ENCODE measurements around the gene TENM4. TPM values are rescaled to one million over a fixed set of nuclear protein-coding genes. Genes with fewer than 3 reads are reported as not detected.

TENM4 gene
- total and polyA plus RNA-seq, 2 of the 13 experiments (the other 11 are each of a cell fraction or from before 2014, with no cell fraction given) = not detected

DNA sequence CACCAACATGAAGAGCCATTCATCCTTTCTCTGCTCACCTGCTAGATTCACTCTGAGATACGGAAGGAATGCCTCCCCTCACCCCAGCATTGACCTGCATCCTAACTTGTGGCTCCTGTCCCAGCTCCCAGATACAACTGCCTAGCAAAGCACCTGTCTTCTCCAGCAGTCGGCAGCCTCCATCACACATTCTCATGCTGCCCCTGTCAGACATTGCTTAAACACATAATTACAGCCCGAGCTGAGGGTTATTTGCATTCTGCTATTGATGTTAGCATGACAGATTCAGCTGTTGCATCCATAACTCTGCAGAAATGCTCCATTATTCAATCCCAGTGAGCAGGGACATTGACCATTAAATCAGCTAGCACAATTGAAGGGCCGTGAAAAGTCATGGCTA, 681.8 kb downstream of the TENM4 start:
- no peak overlapping the region for H3K27ac ChIP-seq (ENCODE audit: extremely low read length, insufficient read depth, low read length)
- ChIA-PET CTCF (ENCODE audit: low intra/inter-chr PET ratio, low total read pairs) (no interaction called here), POLR2A (no interaction called here)
- TF ChIP-seq ZNF407 (CRISPR knock-in tag; IDR thresholded peaks at IDR 0.05; ENCODE audit: not compliant biosample characterization) = no peak
- TF ChIP-seq, protein P1, sequence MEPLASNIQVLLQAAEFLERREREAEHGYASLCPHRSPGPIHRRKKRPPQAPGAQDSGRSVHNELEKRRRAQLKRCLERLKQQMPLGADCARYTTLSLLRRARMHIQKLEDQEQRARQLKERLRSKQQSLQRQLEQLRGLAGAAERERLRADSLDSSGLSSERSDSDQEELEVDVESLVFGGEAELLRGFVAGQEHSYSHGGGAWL (CRISPR knock-in tag; IDR thresholded peaks at IDR 0.05) = no peak
- no peak for ATAC-seq
- H3K9me3 ChIP-seq (ENCODE audit: low read length) = no peaks in the 10 kb centered on the region
- H4K20me1 ChIP-seq (ENCODE audit: insufficient read depth, low read length) = no peaks in the 10 kb centered on the region
- 5% methylated on average over 4 of the region's 4 CpGs for WGBS (ENCODE audit: low lambda C conversion rate)
- no peaks in the 10 kb centered on the region for H3K36me3 ChIP-seq (replicated peaks in 1 of 2; ENCODE audit: control insufficient read depth in 1 of 2, insufficient read depth in 2 of 2, low read length in 2 of 2)
- in situ Hi-C loops (cut with HindIII; ENCODE audit: extremely low pct_ligation_motif_present, low pct_unique_long_range_greater_than_20kb) (no loop called here), intact Hi-C loops (cut with micrococcal nuclease; ENCODE audit: unreplicated experiment) (no loop called here)
- H2AFZ ChIP-seq (ENCODE audit: low read length) = no peak overlapping the region
- H3K79me2 ChIP-seq (ENCODE audit: insufficient read depth, low read length) = no peaks in the 10 kb centered on the region
- no peak overlapping the region for H3K4me2 ChIP-seq (ENCODE audit: low read depth, low read length)
- H3K4me1 ChIP-seq (ENCODE audit: insufficient read depth, low read length) = no peaks in the 10 kb centered on the region
- no peak overlapping the region for H3K9ac ChIP-seq (ENCODE audit: insufficient read depth, low read depth, low read length)
- peaks cover 3 to 44% of the 10 kb centered on the region in 2 experiments for H3K27me3 ChIP-seq (ENCODE audit: control insufficient read depth in 1 of 2, insufficient read depth in 2 of 2, low read length in 2 of 2)
- no peak for FAIRE-seq
- no peak for DNase-seq (ENCODE audit: low spot score)
- no TSS peak for BruUV-seq (replicated peaks)
- no peak overlapping the region for H3K4me3 ChIP-seq (replicated peaks in 1 of 3; ENCODE audit: insufficient read depth in 1 of 3, low read depth in 2 of 3, low read length in 3 of 3)

Measured in HepG2 (cell line).